GM20000 (cell line): ENCODE results near the gene FXR1.

ENCODE experiments used
- DNase-seq: peaks from one replicate; pipeline ENCODE4 v3.0.0; 2012; ENCODE audit warnings: low spot score
- CTCF ChIP-seq: IDR thresholded peaks from 2 replicates; pipeline ENCODE4 v1.5.1; 2012; ENCODE audit warnings: mild to moderate bottlenecking, control low read depth; ENCODE audit errors: extremely low read depth, missing control alignments

The FXR1 gene

GRCh38 chr3:181008796-181009195 lies 96.3 kb downstream of the FXR1 start:
- DNase-seq = no peak
- TF ChIP-seq CTCF = no peak

DNA sequence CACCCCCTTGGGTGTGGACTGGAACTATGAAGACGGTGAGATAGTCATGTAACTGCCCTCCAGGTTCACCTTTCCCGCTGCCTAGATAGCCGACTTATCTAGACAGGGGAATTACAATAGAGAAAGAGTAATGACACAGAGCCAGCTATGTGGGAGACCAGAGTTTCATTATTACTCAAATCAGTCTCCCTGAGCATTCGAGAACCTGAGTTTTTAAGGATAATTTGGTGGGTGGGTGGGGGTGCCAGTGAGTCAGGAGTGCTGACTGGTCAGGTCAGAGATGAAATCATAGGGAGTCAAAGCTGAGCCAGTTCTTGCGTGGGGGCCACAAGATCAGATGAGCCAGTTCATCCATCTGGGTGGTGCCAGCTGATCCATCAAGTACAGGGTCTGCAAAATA lies 96.8 kb downstream of the FXR1 start:
- DNase-seq = no peak
- TF ChIP-seq CTCF = no peak

DNA sequence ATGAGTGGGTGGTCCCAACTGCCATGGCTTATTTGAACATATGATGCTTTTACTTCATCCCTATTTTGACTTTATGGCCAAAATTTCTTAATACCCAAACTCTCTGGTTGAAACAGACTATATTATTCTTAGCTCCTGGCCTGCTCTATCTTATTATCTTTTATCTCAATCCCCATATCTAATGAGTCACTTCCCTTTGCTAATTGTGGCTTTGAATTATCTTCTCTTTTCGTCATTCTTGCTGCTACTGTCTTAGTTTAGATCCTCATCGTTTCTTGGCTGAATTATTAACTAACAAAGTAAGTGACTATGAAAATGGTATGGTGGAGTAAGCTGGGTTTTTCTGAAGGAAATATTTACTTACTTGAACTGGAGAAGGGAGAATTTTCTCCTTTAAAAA lies 105.2 kb downstream of the FXR1 start:
- TF ChIP-seq CTCF = no peak
- no peak for DNase-seq

DNA sequence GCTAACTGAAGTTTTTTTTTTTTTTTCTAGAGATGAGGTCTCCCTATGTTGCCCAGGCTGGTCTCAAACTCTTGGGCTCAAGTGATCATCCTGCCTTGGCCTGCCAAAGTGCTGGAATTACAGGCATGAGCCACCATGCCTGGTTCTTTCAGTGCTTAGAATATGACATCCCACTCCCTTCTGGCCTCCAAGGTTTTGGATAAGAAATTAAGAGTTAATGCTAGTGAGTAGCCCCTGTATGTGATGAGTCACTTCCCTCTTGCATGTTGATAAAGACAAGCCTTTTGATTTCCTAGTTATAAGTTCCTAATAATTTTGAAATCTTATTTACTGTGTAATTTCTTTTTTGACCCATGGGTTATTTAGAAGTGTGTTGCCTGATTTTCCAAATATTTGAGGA lies 112.7 kb downstream of the FXR1 start:
- no peak for TF ChIP-seq CTCF

GRCh38 chr3:181030948-181031347 lies 118.5 kb downstream of the FXR1 start:
- TF ChIP-seq CTCF = no peak
- DNase-seq = no peak

More for the DNA sequence above, 112.7 kb downstream of the FXR1 start:
- no peak for DNase-seq
